ENCODE data around the gene CDK5RAP2. TPM values are rescaled to one million over a fixed set of nuclear protein-coding genes. Genes with fewer than 3 reads are reported as not detected.

Gene CDK5RAP2
- total RNA-seq, 3 donors from 2014 or later (not counting 1 experiment from before 2014, with no cell fraction given), result 81.5 to 95.7 (median 82.4) TPM

DNA sequence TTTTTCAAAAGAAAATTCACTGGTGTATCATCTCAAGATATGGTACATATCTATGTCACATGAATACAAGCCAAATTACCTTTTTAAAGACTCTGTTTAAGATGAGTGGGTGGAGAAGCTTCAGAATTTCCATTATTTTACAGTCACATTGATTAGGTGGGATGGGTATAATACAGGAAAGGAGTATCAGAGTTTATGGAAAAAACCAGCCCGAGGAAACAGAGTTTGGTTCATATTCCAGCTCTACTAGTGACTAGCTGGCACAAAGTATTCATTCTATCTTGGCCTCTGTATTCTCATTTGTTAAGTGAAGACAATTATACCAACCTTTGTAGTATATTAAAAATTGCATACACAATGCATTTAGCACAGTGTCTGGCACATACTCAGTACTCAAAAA, 46.5 kb upstream of the CDK5RAP2 start:
- no peak overlapping the region for H3K4me3 ChIP-seq (ENCODE audit: low read length)
- H3K4me3 Mint-ChIP-seq, result no peak overlapping the region
- no peaks in the 10 kb centered on the region for H3K4me1 ChIP-seq (ENCODE audit: control insufficient read depth, insufficient read depth, low read length)
- 100% methylated on average over 1 of the region's 1 CpG for WGBS (ENCODE audit: insufficient coverage)
- peaks cover under 1% of the 10 kb centered on the region for H3K36me3 Mint-ChIP-seq
- H3K4me1 Mint-ChIP-seq, result peaks cover 0 to 6% of the 10 kb centered on the region in 2 donors
- no peak overlapping the region for H3K27ac ChIP-seq (ENCODE audit: low read length)
- H3K27me3 ChIP-seq (ENCODE audit: control insufficient read depth, insufficient read depth, low read length), result no peaks in the 10 kb centered on the region
- TF ChIP-seq, protein P1, sequence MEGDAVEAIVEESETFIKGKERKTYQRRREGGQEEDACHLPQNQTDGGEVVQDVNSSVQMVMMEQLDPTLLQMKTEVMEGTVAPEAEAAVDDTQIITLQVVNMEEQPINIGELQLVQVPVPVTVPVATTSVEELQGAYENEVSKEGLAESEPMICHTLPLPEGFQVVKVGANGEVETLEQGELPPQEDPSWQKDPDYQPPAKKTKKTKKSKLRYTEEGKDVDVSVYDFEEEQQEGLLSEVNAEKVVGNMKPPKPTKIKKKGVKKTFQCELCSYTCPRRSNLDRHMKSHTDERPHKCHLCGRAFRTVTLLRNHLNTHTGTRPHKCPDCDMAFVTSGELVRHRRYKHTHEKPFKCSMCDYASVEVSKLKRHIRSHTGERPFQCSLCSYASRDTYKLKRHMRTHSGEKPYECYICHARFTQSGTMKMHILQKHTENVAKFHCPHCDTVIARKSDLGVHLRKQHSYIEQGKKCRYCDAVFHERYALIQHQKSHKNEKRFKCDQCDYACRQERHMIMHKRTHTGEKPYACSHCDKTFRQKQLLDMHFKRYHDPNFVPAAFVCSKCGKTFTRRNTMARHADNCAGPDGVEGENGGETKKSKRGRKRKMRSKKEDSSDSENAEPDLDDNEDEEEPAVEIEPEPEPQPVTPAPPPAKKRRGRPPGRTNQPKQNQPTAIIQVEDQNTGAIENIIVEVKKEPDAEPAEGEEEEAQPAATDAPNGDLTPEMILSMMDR (IDR thresholded peaks at IDR 0.05), result no peak
- H3K36me3 ChIP-seq (ENCODE audit: control insufficient read depth, insufficient read depth, low read length), result peaks cover 6% of the 10 kb centered on the region
- DNase-seq (no peak), ATAC-seq (no peak)
- H3K27me3 Mint-ChIP-seq (ENCODE audit: low read depth in 2 of 2), result no peaks in the 10 kb centered on the region
- no peak overlapping the region for H3K27ac Mint-ChIP-seq
- intact Hi-C loops (cut with micrococcal nuclease), result no loop called here
- no peaks in the 10 kb centered on the region for H3K9me3 ChIP-seq (ENCODE audit: control insufficient read depth, insufficient read depth, low read length)
- H3K9me3 Mint-ChIP-seq, result no peaks in the 10 kb centered on the region

- no peaks in the 10 kb centered on the region for H3K9me3 ChIP-seq (ENCODE audit: control insufficient read depth, insufficient read depth, low read length)
- Mint-ChIP-seq H3K27ac (no peak overlapping the region), H3K9me3 (no peaks in the 10 kb centered on the region), H3K27me3 (ENCODE audit: low read depth in 2 of 2) (no peaks in the 10 kb centered on the region), H3K4me3 (no peak overlapping the region), H3K36me3 (peaks cover 6% of the 10 kb centered on the region), H3K4me1 (peaks cover under 1 to 6% of the 10 kb centered on the region in 2 donors)
- no peaks in the 10 kb centered on the region for H3K27me3 ChIP-seq (ENCODE audit: control insufficient read depth, insufficient read depth, low read length)
- no peak overlapping the region for H3K27ac ChIP-seq (ENCODE audit: low read length)
- TF ChIP-seq, protein P1 (IDR thresholded peaks at IDR 0.05), result no peak
- no peak overlapping the region for H3K4me3 ChIP-seq (ENCODE audit: low read length)
- peaks cover 11% of the 10 kb centered on the region for H3K36me3 ChIP-seq (ENCODE audit: control insufficient read depth, insufficient read depth, low read length)
- WGBS (ENCODE audit: insufficient coverage), result over 99% methylated on average over 6 of the region's 6 CpGs
- H3K4me1 ChIP-seq (ENCODE audit: control insufficient read depth, insufficient read depth, low read length), result no peaks in the 10 kb centered on the region
- intact Hi-C loops (cut with micrococcal nuclease), result no loop called here
- ATAC-seq, result no peak
- no peak for DNase-seq
These were observed 45.3 kb upstream of the CDK5RAP2 start for GRCh38 chr9:120625222-120625621.

- Mint-ChIP-seq H3K27ac (no peak overlapping the region), H3K4me1 (peaks cover 8 to 10% of the 10 kb centered on the region in 2 donors), H3K27me3 (ENCODE audit: low read depth in 2 of 2) (no peaks in the 10 kb centered on the region), H3K9me3 (no peaks in the 10 kb centered on the region), H3K4me3 (no peak overlapping the region), H3K36me3 (peaks cover 6% of the 10 kb centered on the region)
- TF ChIP-seq, protein P1 (IDR thresholded peaks at IDR 0.05), result no peak
- ATAC-seq (no peak), DNase-seq (no peak)
- Histone ChIP-seq H3K4me1 (ENCODE audit: control insufficient read depth, insufficient read depth, low read length) (no peaks in the 10 kb centered on the region), H3K4me3 (ENCODE audit: low read length) (no peak overlapping the region), H3K27me3 (ENCODE audit: control insufficient read depth, insufficient read depth, low read length) (no peaks in the 10 kb centered on the region), H3K36me3 (ENCODE audit: control insufficient read depth, insufficient read depth, low read length) (peaks cover 11% of the 10 kb centered on the region), H3K9me3 (ENCODE audit: control insufficient read depth, insufficient read depth, low read length) (no peaks in the 10 kb centered on the region), H3K27ac (ENCODE audit: low read length) (no peak overlapping the region)
- intact Hi-C loops (cut with micrococcal nuclease), result no loop called here
These were observed 42.8 kb upstream of the CDK5RAP2 start for GRCh38 chr9:120622790-120623189.

DNA sequence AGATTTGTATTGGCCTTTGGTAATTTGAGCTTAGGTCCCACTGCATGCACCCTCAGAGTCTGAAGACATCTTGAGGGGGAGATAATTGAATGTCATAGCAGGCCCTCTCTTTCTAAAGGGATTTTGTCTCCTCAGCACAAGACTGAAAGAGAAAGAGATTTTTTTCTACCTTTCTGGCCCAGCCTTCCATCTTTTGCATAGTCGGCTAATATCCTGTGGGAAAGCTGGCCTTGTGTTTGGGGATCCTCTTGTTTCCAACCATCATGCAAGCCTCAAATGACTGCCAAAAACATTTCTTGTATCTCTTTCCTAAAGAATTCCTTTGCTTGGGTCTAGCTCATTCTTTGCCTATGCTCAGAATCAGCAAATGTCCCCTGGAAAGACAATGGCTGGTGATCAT, 42.0 kb upstream of the CDK5RAP2 start:
- H3K4me3 Mint-ChIP-seq, result no peak overlapping the region
- ATAC-seq (no peak), DNase-seq (no peak)
- Histone ChIP-seq H3K4me3 (ENCODE audit: low read length) (no peak overlapping the region), H3K9me3 (ENCODE audit: control insufficient read depth, insufficient read depth, low read length) (no peaks in the 10 kb centered on the region), H3K27me3 (ENCODE audit: control insufficient read depth, insufficient read depth, low read length) (no peaks in the 10 kb centered on the region), H3K27ac (ENCODE audit: low read length) (no peak overlapping the region), H3K36me3 (ENCODE audit: control insufficient read depth, insufficient read depth, low read length) (peaks cover 11% of the 10 kb centered on the region), H3K4me1 (ENCODE audit: control insufficient read depth, insufficient read depth, low read length) (no peaks in the 10 kb centered on the region)
- 85% methylated on average over 1 of the region's 1 CpG for WGBS (ENCODE audit: insufficient coverage)
- intact Hi-C loops (cut with micrococcal nuclease), result no loop called here
- H3K27ac Mint-ChIP-seq, result peak overlapping the region in 1 of 2 donors; percentile 5
- no peaks in the 10 kb centered on the region for H3K9me3 Mint-ChIP-seq
- H3K4me1 Mint-ChIP-seq, result peaks cover 8 to 15% of the 10 kb centered on the region in 2 donors
- no peaks in the 10 kb centered on the region for H3K27me3 Mint-ChIP-seq (ENCODE audit: low read depth in 2 of 2)
- peaks cover 6% of the 10 kb centered on the region for H3K36me3 Mint-ChIP-seq
- TF ChIP-seq, protein P1 (IDR thresholded peaks at IDR 0.05), result no peak
